HEK293 (cell line): ENCODE measurements around the gene SKP2.

Experiments
- CTCF ChIP-seq: fragments of 450-650 bp; formaldehyde crosslinking; IDR thresholded peaks from 2 replicates; pipeline ENCODE4 v1.5.1; 2016; ENCODE audit warnings: missing biosample characterization, missing genetic modification characterization
- GLIS2 ChIP-seq: fragments of 450-650 bp; formaldehyde crosslinking; IDR thresholded peaks from 2 replicates; pipeline ENCODE4 v1.5.1; 2016; ENCODE audit warnings: missing biosample characterization, missing genetic modification characterization
- KLF16 ChIP-seq: fragments of 450-650 bp; formaldehyde crosslinking; IDR thresholded peaks from 2 replicates; pipeline ENCODE4 v1.5.1; 2017; ENCODE audit warnings: missing biosample characterization, missing genetic modification characterization
- RBAK ChIP-seq: fragments of 450-650 bp; formaldehyde crosslinking; IDR thresholded peaks from 2 replicates; pipeline ENCODE4 v1.5.1; 2016; ENCODE audit warnings: missing biosample characterization, missing genetic modification characterization
- REST ChIP-seq: fragments of 450-650 bp; formaldehyde crosslinking; IDR thresholded peaks from 2 replicates; pipeline ENCODE4 v1.5.1; 2016; ENCODE audit warnings: missing biosample characterization, missing genetic modification characterization
- SALL2 ChIP-seq: fragments of 450-650 bp; formaldehyde crosslinking; IDR thresholded peaks from 2 replicates; pipeline ENCODE4 v1.5.0; 2017; ENCODE audit warnings: missing biosample characterization, mild to moderate bottlenecking, missing genetic modification characterization, borderline replicate concordance
- TCF7L2 ChIP-seq: IDR thresholded peaks from 2 replicates; pipeline ENCODE4 v1.6.1; 2011; ENCODE audit warnings: low read depth, mild to moderate bottlenecking, inconsistent platforms, low read length, moderate library complexity, borderline replicate concordance
- YY1 ChIP-seq: fragments of 450-650 bp; formaldehyde crosslinking; IDR thresholded peaks from 2 replicates; pipeline ENCODE4 v1.5.1; 2018; ENCODE audit warnings: missing biosample characterization, missing genetic modification characterization
- ZBTB10 ChIP-seq: fragments of 450-650 bp; formaldehyde crosslinking; IDR thresholded peaks from 2 replicates; pipeline ENCODE4 v1.5.1; 2016; ENCODE audit warnings: missing biosample characterization, missing genetic modification characterization
- ZBTB21 ChIP-seq: fragments of 450-650 bp; formaldehyde crosslinking; IDR thresholded peaks from 2 replicates; pipeline ENCODE4 v1.5.1; 2017; ENCODE audit warnings: missing biosample characterization, missing genetic modification characterization
- ZNF146 ChIP-seq: fragments of 450-650 bp; formaldehyde crosslinking; IDR thresholded peaks from 2 replicates; pipeline ENCODE4 v1.5.1; 2016; ENCODE audit warnings: missing biosample characterization, missing genetic modification characterization
- ZNF449 ChIP-seq: fragments of 450-650 bp; formaldehyde crosslinking; IDR thresholded peaks from 2 replicates; pipeline ENCODE4 v1.5.1; 2017; ENCODE audit warnings: missing biosample characterization, mild to moderate bottlenecking, missing genetic modification characterization, moderate library complexity
- ZNF610 ChIP-seq: fragments of 450-650 bp; formaldehyde crosslinking; IDR thresholded peaks from 2 replicates; pipeline ENCODE4 v1.5.1; 2016; ENCODE audit warnings: missing biosample characterization, missing genetic modification characterization, borderline replicate concordance
- ZSCAN30 ChIP-seq: fragments of 450-650 bp; IDR thresholded peaks from 2 replicates; pipeline ENCODE4 v1.5.1; 2018; ENCODE audit warnings: missing biosample characterization, mild to moderate bottlenecking, missing genetic modification characterization, moderate library complexity

- TF ChIP-seq CTCF (tag by site-specific recombination) (no peak), SALL2 (tag by site-specific recombination) (no peak), TCF7L2 (no peak), KLF16 (tag by site-specific recombination) (no peak), REST (no peak), GLIS2 (tag by site-specific recombination) (no peak), RBAK (tag by site-specific recombination) (no peak), YY1 (tag by site-specific recombination) (no peak), ZBTB21 (tag by site-specific recombination) (no peak), ZNF449 (tag by site-specific recombination) (no peak), ZSCAN30 (tag by site-specific recombination) (no peak), ZBTB10 (tag by site-specific recombination) (no peak), ZNF610 (tag by site-specific recombination) (no peak), ZNF146 (tag by site-specific recombination) (no peak)
These were observed 1.4 kb downstream of the SKP2 start for GRCh38 chr5:36153298-36153677.
